ENCODE data around the gene NR6A1.

NR6A1 gene

GRCh38 chr9:124549016-124549415 lies 222.1 kb downstream of the NR6A1 start (continued):
- TF ChIP-seq PATZ1 (CRISPR knock-in tag; IDR thresholded peaks at IDR 0.05; ENCODE audit: borderline replicate concordance), result no peak
- no peak for TF ChIP-seq ZC3H10 (CRISPR knock-in tag; IDR thresholded peaks at IDR 0.05)
- TF ChIP-seq, protein P1, sequence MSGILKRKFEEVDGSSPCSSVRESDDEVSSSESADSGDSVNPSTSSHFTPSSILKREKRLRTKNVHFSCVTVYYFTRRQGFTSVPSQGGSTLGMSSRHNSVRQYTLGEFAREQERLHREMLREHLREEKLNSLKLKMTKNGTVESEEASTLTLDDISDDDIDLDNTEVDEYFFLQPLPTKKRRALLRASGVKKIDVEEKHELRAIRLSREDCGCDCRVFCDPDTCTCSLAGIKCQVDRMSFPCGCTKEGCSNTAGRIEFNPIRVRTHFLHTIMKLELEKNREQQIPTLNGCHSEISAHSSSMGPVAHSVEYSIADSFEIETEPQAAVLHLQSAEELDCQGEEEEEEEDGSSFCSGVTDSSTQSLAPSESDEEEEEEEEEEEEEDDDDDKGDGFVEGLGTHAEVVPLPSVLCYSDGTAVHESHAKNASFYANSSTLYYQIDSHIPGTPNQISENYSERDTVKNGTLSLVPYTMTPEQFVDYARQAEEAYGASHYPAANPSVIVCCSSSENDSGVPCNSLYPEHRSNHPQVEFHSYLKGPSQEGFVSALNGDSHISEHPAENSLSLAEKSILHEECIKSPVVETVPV (CRISPR knock-in tag; IDR thresholded peaks at IDR 0.05), result no peak
- TF ChIP-seq GLIS3 (CRISPR knock-in tag; IDR thresholded peaks at IDR 0.05), result no peak
- TF ChIP-seq CSDC2 (CRISPR knock-in tag; IDR thresholded peaks at IDR 0.05), result no peak

DNA sequence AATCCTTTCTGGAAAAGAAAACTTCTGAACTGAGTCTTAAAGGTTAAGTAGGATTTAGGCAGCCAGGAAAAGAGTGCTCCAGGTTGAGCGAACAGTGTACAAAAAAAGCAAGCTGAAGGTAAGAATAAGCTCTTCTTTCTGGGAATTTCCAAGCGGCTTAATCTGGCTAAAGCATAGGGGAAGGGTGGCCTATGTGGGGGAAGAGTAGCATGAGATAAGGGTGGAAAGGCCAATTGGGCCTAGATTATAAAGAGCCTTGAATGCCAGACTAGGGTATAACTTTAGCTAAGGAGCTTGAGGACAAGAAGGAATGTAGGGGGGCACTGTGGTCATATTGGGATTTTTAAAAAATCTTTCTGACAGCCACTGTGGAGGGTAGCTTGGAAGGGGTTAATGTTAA lies 226.6 kb downstream of the NR6A1 start:
- TF ChIP-seq, protein P1 (CRISPR knock-in tag; IDR thresholded peaks at IDR 0.05), result no peak
- TF ChIP-seq ZNF8 (CRISPR knock-in tag; IDR thresholded peaks at IDR 0.05) (no peak), ISL1 (CRISPR knock-in tag; IDR thresholded peaks at IDR 0.05) (no peak)
- TF ChIP-seq, protein P2, sequence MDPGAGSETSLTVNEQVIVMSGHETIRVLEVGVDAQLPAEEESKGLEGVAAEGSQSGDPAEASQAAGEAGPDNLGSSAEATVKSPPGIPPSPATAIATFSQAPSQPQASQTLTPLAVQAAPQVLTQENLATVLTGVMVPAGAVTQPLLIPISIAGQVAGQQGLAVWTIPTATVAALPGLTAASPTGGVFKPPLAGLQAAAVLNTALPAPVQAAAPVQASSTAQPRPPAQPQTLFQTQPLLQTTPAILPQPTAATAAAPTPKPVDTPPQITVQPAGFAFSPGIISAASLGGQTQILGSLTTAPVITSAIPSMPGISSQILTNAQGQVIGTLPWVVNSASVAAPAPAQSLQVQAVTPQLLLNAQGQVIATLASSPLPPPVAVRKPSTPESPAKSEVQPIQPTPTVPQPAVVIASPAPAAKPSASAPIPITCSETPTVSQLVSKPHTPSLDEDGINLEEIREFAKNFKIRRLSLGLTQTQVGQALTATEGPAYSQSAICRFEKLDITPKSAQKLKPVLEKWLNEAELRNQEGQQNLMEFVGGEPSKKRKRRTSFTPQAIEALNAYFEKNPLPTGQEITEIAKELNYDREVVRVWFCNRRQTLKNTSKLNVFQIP (CRISPR knock-in tag; IDR thresholded peaks at IDR 0.05; ENCODE audit: borderline replicate concordance, low read depth), result no peak
- TF ChIP-seq, protein P3, sequence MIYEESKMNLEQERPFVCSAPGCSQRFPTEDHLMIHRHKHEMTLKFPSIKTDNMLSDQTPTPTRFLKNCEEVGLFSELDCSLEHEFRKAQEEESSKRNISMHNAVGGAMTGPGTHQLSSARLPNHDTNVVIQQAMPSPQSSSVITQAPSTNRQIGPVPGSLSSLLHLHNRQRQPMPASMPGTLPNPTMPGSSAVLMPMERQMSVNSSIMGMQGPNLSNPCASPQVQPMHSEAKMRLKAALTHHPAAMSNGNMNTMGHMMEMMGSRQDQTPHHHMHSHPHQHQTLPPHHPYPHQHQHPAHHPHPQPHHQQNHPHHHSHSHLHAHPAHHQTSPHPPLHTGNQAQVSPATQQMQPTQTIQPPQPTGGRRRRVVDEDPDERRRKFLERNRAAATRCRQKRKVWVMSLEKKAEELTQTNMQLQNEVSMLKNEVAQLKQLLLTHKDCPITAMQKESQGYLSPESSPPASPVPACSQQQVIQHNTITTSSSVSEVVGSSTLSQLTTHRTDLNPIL (CRISPR knock-in tag; IDR thresholded peaks at IDR 0.05; ENCODE audit: low read depth), result no peak
- ATAC-seq, result no peak

DNA sequence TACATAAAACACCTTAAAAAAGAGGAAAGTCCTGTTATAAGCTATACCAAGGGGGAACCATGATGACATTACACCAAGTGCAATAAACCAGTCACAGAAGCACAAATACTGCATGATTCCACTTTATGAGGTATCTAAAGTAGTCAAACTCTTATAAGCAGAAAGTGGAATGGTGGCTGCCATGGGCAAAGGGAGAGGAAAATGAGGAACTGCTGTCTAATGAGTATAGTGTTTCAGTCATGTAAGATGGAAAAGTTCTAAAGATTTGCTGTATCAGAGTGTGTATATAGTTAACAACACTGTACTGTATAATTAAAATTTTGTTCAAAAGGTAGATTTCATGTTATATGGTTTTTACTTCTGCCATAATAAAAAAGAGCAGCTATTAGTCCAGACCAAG lies 229.3 kb downstream of the NR6A1 start:
- no peak for ATAC-seq
- TF ChIP-seq ISL1 (CRISPR knock-in tag; IDR thresholded peaks at IDR 0.05), result no peak
- TF ChIP-seq ESRRG (CRISPR knock-in tag; IDR thresholded peaks at IDR 0.05), result no peak
- no peak for TF ChIP-seq ZNF565 (CRISPR knock-in tag; conservative IDR thresholded peaks at IDR 0.05; ENCODE audit: low read depth)
- no peak for TF ChIP-seq OSR1 (CRISPR knock-in tag; IDR thresholded peaks at IDR 0.05)
- TF ChIP-seq, protein P2 (CRISPR knock-in tag; IDR thresholded peaks at IDR 0.05; ENCODE audit: borderline replicate concordance, low read depth), result no peak
- no peak for TF ChIP-seq TOX (CRISPR knock-in tag; IDR thresholded peaks at IDR 0.05; ENCODE audit: borderline replicate concordance)
- no peak for TF ChIP-seq BACH2 (CRISPR knock-in tag; IDR thresholded peaks at IDR 0.05; ENCODE audit: borderline replicate concordance)
- TF ChIP-seq ZNF8 (CRISPR knock-in tag; IDR thresholded peaks at IDR 0.05), result no peak
- TF ChIP-seq CSDC2 (CRISPR knock-in tag; IDR thresholded peaks at IDR 0.05), result no peak
- no peak for TF ChIP-seq TCF4 (CRISPR knock-in tag; IDR thresholded peaks at IDR 0.05; ENCODE audit: borderline replicate concordance)
- TF ChIP-seq, protein P1 (CRISPR knock-in tag; IDR thresholded peaks at IDR 0.05), result no peak
- no peak for TF ChIP-seq RARB (CRISPR knock-in tag; IDR thresholded peaks at IDR 0.05)

- ATAC-seq, result no peak
- TF ChIP-seq RARB (CRISPR knock-in tag; IDR thresholded peaks at IDR 0.05), result no peak
- TF ChIP-seq ZNF565 (CRISPR knock-in tag; conservative IDR thresholded peaks at IDR 0.05; ENCODE audit: low read depth), result no peak
- TF ChIP-seq ZFP30 (CRISPR knock-in tag; IDR thresholded peaks at IDR 0.05), result no peak
- TF ChIP-seq ZC3H10 (CRISPR knock-in tag; IDR thresholded peaks at IDR 0.05), result no peak
- no peak for TF ChIP-seq PATZ1 (CRISPR knock-in tag; IDR thresholded peaks at IDR 0.05; ENCODE audit: borderline replicate concordance)
- TF ChIP-seq, protein P1 (CRISPR knock-in tag; IDR thresholded peaks at IDR 0.05), result no peak
Observed at GRCh38 chr9:124537926-124538325, 233.2 kb downstream of the NR6A1 start.

All from SK-N-SH treated with all-trans-retinoic acid at 6 μM for 48 hours (cell line).